ENCODE measurements around the gene METTL26. TPM values are rescaled to one million over a fixed set of nuclear protein-coding genes. Genes with fewer than 3 reads are reported as not detected.
A peak's percentile ranks its signal among the peaks of the same experiment; 100 is the strongest.
"Not testable (repeated sequence)": the region's sequence is repeated elsewhere in the genome, so short reads cannot be mapped to it uniquely, and the experiment has no call there.

The METTL26 gene
- polyA plus RNA-seq, 4 donors = 44.5 to 67.1 (median 45.4) TPM

DNA sequence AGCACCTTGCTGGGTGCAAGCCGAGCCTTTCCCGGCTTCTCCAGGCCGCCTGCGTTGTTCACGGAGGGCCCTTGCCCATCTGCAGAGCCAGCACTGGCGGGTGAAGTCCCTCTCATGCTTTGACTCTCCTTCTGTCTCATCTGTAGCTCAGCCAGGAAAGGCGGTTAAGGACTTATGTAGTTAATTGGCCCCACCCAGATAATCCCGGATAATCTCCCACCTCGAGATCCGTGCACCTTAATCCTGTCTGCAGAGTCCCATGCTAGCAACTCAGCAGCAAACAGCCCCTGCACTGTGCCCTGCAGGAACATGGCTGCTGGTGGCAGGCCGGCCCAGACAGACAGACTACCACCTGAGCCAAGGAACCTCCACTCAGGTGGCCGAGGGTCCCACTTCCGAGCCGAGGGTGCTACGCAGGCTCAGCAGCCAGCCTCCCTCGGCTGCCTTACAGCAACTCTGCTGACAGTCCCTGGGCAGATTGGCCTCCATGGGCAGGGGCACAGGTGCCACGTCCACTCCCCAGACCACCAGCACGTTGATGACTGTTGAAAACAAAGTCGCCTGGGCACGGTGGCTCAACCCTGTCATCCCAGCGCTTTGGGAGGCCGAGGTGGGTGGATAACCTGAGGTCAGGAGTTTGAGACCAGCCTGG, 29.3 kb downstream of the METTL26 start:
- DNase-seq (ENCODE audit: low read depth in 4 of 4, low spot score in 3 of 4) = no peak

DNA sequence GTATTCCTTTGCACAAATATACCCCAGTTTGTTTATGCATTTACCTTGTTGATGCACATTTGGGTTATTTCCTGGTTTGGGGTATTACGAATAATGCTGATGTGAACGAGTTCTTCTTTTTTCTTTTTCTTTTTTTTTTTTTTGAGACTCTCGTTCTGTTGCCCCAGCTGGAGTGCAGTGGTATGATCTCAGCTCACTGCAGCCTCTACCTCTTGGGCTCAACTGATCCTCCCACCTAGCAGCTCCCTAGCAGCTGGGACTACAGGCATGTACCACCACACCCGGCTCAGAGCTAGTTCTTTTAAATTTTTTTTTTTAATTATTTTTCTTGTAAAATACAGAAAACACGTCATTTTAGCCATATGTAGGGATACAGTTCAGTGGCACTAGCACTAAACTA, 32.2 kb downstream of the METTL26 start:
- DNase-seq (ENCODE audit: low read depth in 4 of 4, low spot score in 3 of 4) = no peak

DNA sequence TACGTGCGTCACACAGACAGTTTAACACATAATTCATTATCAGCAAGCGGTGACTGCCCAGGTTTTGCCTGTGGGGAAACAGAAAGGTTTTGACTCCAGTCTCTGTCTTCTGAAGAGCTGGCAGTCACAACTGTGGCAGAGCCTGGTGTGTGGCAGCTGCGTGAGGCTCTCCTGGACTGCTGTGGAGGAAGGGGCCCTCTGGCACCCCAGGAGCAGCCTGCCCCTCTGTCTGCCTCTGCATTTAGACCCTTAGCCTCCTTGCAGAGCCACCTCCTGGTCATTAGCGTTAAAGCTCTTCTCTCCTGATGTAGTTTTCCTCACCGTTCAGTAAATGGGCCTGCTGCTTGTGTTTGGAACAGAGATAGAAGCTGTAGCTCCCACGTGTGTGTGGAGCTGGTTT, 35.3 kb downstream of the METTL26 start:
- no peak for DNase-seq (ENCODE audit: low read depth in 4 of 4, low spot score in 3 of 4)

DNA sequence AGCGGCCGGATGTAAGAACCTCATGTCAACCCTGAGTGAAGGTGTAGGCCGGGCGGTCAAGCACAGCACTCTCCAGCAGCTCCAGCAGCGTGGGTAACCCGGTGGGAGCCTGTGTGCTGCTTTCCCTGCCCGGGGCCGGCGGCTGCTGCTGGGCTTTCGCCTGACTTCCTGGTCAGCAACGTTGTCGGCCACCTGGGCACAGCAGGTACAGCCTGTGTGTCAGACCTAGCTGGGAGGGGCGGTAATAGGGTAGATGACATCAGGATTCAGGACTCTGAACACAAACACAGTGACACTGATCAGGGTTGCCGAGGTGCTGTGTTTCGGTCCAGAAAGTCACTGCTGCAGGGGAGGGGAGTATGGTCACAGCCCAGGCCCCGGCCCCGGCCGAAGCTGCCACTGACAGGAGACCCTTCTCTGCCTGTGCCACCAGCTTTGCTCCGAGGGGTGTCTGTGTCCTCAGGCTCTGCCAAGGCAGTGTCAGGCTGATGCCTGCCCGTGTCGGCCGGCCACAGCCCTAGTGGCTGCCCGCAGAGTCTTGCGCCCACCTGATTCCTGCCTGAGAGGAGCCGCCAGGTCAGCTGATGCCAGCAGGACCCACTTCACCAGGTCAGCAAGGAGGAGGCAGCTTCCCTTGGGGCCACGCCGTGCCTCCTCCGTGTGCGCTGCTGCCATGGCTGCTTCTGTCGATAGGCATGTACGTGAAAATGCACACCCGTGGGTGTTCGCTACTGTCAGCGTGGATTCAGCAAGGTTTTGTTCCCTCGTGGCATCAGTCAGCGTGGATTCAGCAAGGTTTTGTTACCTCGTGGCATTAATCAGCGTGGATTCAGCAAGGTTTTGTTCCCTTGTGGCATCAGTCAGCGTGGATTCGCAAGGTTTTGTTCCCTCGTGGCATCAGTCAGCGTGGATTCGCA, 37.0 kb downstream of the METTL26 start:
- DNase-seq (ENCODE audit: low read depth in 4 of 4, low spot score in 3 of 4) = no peak

DNA sequence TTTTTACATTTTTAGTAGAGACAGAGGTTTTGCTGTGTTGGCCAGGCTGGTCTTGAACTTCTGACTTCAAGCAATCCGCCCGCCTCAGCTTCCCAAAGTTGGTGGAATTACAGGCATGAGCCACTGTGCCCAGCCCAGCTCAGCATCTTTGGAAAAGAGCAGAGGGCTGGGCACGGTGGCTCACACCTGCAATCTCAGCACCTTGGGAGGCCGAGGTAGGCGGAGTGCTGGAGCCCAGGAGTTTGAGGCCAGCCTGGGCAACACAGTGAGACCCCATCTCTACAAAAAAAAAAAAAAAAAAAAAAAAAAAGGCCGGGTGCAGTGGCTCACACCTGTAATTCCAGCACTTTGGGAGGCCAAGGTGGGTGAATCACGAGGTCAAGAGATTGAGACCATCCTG, 38.5 kb downstream of the METTL26 start:
- not testable (repeated sequence) for DNase-seq (ENCODE audit: low read depth in 4 of 4, low spot score in 3 of 4)

DNA sequence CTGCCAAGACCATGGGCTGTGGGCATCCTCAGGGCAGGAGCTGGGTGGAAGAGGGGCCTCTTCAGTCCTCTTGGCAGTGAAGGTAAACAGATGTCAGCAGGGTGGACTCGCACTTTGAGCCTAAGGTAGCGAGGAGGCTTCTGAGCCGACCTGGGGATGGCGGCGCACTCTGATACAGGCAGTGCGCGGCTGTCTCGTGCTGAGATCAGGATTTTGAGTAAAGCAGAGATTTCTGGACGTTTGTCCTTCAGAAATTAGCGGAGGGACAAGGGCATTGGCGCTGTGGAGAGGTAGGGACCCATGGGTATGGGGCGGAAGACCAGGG, 39.4 kb downstream of the METTL26 start:
- DNase-seq (ENCODE audit: low read depth in 4 of 4, low spot score in 3 of 4) = no peak

DNA sequence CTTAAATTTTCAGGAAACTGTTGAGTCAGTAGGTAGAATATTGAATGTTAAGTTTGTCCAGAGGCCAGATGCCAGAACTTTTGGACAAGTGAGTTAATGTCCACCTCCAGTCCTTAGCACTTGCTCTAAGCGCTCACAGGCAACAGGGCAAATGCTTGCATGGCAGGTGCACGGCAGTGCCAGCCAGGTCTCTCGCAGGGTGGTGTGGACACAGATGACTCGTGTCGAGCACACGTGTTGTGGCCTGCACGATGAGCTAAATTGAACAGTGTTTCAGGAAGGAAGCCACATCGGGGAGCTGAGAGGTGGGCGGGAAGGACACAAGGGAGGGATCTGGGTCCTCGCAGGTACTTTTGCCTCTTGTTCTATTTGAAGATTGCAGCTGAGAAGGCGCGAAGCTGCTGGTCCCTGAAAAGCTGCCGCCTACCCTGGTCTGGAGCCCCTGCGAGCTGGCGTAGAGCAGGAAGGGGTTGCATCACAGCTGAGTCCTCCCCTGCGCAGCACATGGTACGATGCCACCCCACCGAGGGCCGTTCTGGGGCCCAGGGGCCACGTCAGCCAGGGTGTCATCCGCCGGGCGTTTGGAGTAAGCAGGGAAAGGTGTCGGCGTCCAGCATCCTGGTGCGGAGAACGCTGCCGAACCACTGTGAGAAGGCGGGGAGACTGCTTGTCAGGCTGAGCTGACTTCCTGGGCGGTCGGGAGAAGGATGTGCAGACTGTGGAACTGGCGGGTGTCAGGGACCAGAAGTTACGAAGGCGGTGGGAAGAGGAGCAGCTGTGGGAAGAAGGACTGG, 40.0 kb downstream of the METTL26 start:
- DNase-seq (ENCODE audit: low read depth in 4 of 4, low spot score in 3 of 4) = no peak

DNA sequence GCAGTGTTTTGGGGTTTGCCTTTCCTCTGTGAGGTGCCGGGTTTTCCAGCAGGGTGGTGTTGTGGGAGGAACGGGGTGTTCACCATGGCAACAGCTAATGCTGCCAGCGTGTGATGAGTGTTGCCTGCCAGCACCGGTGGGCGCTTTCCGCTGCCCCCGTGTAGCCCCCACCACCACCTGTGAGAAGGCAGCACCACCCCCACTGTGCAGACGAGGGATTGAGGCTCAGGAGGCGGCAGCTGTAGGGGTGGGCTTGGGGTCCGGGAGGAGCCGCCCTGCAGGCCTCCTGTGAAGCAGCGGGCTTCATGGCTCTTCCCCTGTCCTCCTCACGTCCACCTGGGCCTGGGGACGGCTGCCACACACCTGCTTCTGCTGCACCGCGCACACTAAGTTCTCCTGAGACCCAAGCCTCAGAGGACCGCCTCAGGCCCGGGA, 41.0 kb downstream of the METTL26 start:
- no peak for DNase-seq (ENCODE audit: low read depth in 4 of 4, low spot score in 3 of 4)

DNA sequence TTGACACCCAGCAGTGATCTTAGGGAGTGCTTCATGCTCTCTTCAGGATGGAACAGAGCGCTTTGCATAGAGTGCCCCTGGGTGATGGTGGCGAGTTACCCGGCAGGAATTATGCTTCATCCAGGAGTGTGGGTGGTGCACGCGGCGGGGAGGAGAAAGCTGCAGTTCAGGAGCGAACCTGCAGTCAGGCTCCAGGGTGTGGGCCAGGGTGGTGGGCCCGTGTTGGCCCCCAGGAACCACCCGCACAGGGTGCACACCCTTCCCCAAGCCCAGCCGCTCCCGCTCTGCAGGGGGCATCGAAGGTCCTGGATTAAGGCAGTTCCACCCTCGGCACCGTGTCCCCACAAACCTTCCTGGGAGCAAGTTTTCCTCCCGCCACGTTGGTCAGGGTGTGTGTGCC, 42.3 kb downstream of the METTL26 start:
- no peak for DNase-seq (ENCODE audit: low read depth in 4 of 4, low spot score in 3 of 4)

DNA sequence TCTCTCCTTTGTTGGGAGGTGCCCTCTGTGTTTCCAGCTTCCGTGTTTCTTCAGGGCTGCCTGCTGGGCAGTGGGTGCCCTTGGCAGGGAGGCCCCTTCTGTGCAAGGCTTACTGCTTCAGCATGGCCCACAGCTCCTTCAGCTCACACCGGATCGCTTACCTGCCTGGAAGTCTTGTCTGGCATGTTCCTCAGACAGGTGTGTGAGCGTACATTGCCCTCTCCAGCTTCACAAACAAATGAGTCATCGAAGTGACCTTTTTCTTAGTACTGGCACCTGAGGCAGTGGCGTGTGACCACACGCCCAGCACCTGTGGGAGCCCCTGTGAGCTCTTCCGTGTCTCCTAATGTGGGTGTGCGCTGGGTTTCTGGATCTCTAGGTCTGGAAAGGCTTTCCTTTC, 42.7 kb downstream of the METTL26 start:
- no peak for DNase-seq (ENCODE audit: low read depth in 4 of 4, low spot score in 3 of 4)

DNA sequence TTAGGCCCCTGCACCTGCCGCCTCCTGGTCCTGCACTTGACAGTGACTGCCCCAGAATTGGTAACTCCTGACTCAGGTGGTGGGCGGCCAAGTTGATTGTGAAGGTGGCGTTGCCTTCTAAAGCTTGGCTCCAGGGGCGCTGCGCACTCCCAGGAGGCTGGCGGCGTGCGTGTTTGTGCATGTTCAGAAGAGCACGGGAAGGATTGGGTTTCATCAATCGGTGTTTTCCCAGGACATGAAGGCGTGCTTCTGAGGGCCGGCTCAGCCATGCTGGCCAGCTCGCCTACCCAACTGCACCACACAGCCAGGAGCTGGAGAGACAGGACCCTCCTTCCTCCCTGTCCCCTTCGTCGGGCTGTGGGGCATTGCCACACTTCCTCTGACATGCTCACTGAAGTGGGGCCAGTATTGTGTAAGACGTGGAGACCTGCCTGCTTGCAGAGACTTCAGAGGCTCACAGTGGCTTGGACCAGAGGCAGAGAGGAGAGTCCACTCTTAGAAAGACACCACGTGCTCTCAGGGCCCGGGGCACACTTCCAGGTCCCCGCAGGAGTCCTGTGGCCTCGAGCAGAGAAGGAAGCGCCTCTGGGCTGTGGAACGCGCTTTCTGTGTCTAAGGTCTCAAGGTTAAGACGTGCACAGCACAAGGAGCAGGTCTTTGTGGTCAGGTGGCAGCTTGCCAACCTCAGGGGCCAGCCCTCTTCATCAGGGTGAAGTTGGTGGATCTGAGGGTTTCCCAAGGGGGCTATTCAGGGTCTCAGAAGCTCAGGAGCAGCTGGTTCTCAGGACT, 43.4 kb downstream of the METTL26 start:
- DNase-seq (ENCODE audit: low read depth in 4 of 4, low spot score in 3 of 4) = no peak

DNA sequence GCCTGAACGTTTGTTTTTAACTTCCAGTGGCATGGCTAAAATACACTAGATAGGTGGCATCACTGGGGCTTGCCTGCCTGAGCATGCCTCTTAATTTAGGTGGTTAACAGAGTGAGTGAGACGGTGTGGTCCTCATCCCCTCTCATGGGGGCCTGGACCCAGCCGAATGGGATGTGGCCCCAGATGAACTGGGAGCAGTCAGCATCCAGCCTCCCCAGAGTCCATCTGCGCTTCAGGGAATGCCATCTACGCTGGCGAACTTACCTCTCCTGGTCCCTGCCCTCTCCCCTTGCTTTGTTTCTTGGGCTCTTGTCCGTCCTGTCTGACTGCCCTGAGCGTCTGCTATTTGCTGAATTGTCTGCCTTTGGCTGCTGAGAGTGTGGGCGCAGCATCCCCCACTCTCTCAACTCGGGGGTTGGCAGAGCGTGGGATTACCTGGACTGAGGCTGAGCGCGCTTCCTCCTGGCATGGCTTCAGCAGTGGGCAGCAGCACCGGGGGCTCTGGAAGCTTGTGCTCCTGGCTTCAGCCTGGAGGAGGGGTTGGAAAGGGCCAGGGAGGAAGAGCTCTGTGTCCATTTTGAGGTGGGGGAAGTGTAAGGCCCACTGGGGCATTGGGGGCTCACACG, 44.1 kb downstream of the METTL26 start:
- no peak for DNase-seq (ENCODE audit: low read depth in 4 of 4, low spot score in 3 of 4)

DNA sequence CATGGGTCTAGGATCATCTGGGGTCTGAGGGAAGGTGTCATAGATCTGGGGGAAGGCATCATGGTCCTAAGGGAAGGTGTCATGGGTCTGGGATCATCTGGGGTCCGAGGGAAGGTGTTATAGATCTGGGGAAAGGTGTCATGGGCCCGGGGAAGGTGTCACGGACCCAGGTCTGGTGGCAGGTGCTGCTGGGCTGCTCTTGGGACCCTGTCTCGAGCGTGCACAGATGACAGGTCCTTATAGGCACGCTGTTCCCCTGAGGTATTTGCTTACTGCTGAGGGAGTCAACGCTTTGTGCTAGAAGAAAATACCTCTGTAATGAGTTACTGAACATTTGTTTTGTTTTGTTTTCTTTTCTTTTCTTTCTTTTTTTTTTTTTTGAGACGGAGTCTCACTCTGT, 44.9 kb downstream of the METTL26 start:
- no peak for DNase-seq (ENCODE audit: low read depth in 4 of 4, low spot score in 3 of 4)

DNA sequence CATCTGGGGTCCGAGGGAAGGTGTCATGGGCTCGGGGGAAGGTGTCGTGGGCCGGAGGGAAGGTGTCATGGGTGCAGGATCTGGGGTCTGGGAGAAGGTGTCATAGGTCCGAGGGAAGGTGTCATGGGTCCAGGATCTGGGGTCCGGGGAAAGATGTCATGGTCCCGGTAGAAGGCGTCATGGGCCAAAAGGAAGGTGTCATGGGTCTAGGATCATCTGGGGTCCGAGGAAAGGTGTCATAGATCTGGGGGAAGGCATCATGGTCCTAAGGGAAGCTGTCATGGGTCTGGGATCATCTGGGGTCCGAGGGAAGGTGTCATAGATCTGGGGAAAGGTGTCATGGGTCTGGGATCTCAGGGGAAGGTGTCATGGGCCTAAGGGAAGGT, 45.3 kb downstream of the METTL26 start:
- DNase-seq (ENCODE audit: low read depth in 4 of 4, low spot score in 3 of 4) = no peak

DNA sequence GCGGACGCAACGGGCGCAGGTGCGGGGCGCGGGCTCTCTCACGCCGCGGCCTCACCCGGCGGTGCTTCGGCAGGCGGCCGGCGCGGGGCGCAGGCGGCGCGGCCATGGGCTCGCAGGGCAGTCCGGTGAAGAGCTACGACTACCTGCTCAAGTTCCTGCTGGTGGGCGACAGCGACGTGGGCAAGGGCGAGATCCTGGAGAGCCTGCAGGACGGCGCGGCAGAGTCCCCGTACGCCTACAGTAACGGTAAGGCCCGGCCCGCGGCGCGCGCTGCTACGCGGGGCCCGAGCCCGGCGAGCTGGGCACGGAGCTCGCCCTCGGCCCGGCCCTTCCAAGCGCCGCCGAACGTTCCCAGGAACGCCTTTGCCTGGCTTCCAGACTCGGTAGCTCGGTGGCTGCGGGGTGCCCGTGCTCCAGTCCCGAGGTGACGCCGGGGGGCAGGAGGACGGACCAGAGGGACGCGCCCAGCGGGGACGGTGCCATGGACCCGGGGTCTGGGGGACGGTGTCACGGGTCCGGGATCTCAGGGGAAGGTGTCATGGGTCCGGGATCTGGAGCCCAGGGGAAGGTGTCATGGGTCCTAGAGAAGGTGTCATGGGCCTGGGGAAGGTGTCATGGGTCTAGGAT, 45.8 kb downstream of the METTL26 start:
- no peak for DNase-seq (ENCODE audit: low read depth in 4 of 4, low spot score in 3 of 4)

DNA sequence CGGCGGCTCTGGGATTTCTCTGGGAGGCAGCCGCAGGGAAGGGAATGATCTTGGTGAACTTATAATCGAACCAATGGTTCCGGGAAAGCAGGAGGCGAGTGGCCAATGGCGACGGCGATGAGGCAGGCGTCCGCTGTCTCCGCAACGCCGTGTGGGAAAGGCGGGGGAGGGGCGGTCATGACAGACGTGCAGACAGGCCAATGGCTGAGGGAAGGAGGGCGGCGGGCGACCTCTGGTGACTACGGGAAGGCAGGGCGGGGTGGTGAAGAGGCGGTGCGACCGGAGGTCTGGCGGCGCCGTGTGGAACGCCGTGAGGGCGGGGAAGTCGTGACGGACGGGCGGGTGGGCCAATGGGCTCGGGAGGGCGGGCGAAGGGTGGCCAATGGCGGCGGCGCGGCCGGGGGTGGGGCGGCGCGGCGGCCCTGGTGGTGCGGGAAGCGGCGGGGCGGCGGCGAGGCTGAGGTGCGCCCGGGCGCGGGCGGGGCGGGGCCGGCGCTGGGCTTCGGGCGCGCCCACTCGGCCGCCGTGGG, 46.4 kb downstream of the METTL26 start, which contains the start of gene RAB40C:
Gene RAB40C, plus strand, starts transcription at position 409 of the 530 bp plus-strand sequence. CDS start 226 bp downstream, outside the sequence.
- DNase-seq (ENCODE audit: low read depth in 4 of 4, low spot score in 3 of 4) = peak; percentile 93 to 98 (median 94)

DNA sequence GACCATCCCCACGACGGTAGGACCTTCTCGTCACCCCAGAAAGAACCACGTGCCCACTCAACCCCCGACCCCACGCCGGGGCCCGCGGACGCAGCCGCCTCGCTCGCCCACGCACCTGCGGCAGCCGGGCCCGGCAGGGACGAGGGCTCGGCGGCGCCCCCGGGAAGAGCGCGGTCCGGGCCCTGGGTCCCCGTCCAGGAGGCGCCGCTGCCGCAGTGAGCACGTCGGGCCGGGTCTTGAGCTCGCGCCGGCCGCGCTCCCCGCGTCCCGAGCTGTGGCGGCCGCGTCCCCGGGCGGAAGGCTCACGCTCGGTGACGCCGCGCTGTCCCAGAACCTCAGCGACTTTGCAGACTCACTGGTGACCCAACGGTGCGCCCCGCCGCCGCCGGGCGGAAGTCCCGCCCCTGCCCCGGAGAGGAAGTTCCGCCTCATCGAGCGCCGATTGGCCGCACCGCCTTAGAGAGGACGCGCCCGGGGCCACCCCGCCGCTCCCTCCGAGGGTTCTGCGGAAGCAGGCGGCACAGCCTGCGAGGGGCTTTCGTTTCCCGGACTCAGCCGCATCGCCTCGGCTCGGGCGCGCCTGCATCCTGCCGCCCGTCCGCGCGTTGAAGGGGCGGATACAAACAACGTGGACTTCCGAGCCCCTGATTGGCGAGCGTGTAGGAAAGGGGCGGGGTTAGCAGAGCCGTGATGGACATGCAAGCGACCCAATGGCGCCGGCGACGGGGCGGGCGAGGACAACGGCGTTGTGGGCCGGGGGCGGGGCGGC, 47.0 kb downstream of the METTL26 start:
- DNase-seq (ENCODE audit: low read depth in 4 of 4, low spot score in 3 of 4) = peak; percentile 91 to 94 (median 92)

DNA sequence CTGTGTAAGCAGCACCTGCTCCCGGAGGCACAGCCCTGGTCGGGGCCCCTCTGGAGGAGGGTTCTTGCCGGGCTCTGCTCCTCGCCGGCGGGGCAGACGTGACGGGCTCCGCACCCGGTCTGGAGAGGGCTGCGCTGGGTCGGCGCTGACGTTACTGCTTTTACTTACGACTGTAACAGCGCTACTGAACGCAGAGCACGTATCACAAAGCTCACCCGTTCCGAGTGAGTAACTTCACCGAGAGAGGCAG, 47.5 kb downstream of the METTL26 start:
- no peak for DNase-seq (ENCODE audit: low read depth in 4 of 4, low spot score in 3 of 4)

All from left renal pelvis (tissue), 4 donors.